Measurements from ENCODE around the gene SPEF2. TPM values are rescaled to one million over a fixed set of nuclear protein-coding genes. Genes with fewer than 3 reads are reported as not detected.

SPEF2 gene
- polyA plus RNA-seq, 1 donor (not counting 4 experiments of a cell fraction or from before 2014, with no cell fraction given): 1.6 TPM

DNA sequence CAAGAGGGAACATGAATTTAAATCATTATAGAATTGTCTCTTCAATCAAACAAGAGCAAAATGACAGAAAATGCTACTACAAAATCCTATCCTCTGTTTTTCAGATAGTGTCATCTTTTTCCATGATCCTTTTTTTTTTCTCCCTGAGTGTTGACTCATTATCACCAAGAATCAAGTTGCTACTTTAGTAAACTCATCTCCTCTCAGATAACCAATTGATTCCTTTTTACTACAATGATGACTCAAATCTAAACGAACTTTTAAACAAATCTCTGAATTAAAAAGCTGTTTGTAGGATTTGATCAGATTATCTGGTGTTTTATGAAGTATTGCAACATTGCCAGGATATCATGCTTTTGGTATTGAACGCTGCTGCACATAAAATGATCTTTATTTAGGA is 215.1 kb downstream of the SPEF2 start:
- TF ChIP-seq, protein P1, sequence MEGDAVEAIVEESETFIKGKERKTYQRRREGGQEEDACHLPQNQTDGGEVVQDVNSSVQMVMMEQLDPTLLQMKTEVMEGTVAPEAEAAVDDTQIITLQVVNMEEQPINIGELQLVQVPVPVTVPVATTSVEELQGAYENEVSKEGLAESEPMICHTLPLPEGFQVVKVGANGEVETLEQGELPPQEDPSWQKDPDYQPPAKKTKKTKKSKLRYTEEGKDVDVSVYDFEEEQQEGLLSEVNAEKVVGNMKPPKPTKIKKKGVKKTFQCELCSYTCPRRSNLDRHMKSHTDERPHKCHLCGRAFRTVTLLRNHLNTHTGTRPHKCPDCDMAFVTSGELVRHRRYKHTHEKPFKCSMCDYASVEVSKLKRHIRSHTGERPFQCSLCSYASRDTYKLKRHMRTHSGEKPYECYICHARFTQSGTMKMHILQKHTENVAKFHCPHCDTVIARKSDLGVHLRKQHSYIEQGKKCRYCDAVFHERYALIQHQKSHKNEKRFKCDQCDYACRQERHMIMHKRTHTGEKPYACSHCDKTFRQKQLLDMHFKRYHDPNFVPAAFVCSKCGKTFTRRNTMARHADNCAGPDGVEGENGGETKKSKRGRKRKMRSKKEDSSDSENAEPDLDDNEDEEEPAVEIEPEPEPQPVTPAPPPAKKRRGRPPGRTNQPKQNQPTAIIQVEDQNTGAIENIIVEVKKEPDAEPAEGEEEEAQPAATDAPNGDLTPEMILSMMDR (optimal IDR thresholded peaks at IDR 0.05 in 1 of 3, IDR thresholded peaks at IDR 0.05 in 1 of 3, conservative IDR thresholded peaks at IDR 0.05 in 1 of 3; ENCODE audit: extremely low read depth in 1 of 3, insufficient read depth in 2 of 3, low read length in 3 of 3): no peak
- TF ChIP-seq EZH2 (IDR thresholded peaks at IDR 0.05; ENCODE audit: low read length): no peak
- dilution Hi-C loops (cut with MboI; ENCODE audit: extremely low pct_ligation_motif_present, low sequenced_read_pairs): no loop called here
- Histone ChIP-seq H3K4me2 (ENCODE audit: control insufficient read depth, extremely low read depth, insufficient read depth, low read depth, low read length) (no peak overlapping the region), H3K27ac (ENCODE audit: control insufficient read depth, insufficient read depth, low read length) (no peak overlapping the region), H3K9ac (ENCODE audit: control insufficient read depth, extremely low read depth, insufficient read depth, low read length) (no peak overlapping the region), H3K9me1 (ENCODE audit: control insufficient read depth, extremely low read depth, insufficient read depth, low read length) (no peaks in the 10 kb centered on the region), H3K9me3 (ENCODE audit: control insufficient read depth, low read depth, low read length) (no peaks in the 10 kb centered on the region), H3K4me1 (ENCODE audit: control insufficient read depth, extremely low read depth, insufficient read depth, low read length) (no peaks in the 10 kb centered on the region), H3K27me3 (ENCODE audit: control insufficient read depth, extremely low read depth, insufficient read depth, low read length) (no peaks in the 10 kb centered on the region), H4K20me1 (ENCODE audit: control insufficient read depth, extremely low read depth, insufficient read depth, low read length) (no peaks in the 10 kb centered on the region), H2AFZ (ENCODE audit: control insufficient read depth, low read length) (no peak overlapping the region), H3K36me3 (ENCODE audit: control insufficient read depth in 2 of 2, extremely low read depth in 1 of 2, insufficient read depth in 2 of 2, low read length in 2 of 2) (no peaks in the 10 kb centered on the region), H3K79me2 (ENCODE audit: control insufficient read depth, insufficient read depth, low read length) (no peaks in the 10 kb centered on the region), H3K4me3 (ENCODE audit: control insufficient read depth in 2 of 3, extremely low read depth in 1 of 3, insufficient read depth in 2 of 3, low read depth in 1 of 3, low read length in 3 of 3) (no peak overlapping the region)
- FAIRE-seq (no peak), DNase-seq (ENCODE audit: low read depth, low spot score) (no peak)

DNA sequence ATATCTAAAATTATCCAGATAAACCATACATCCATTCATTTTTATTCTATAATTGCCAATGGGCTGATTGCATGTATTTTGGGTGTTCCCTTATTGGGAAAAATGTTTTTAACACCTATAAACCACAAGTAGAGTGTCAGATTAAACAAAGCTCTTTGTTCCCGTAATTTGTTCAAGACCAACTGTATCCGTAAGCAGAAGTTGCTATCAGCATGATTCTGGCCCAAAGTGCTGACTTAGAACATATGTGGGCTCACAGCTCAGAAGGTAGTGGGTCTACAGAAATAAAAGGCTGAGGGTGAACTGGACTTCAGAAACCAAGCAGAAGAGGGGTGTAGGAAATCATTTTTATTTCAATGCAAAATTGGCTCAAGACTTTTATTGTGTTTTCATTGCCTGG is 215.6 kb downstream of the SPEF2 start:
- FAIRE-seq: no peak
- no peak for DNase-seq (ENCODE audit: low read depth, low spot score)

More for the DNA sequence above, 215.6 kb downstream of the SPEF2 start:
- no peaks in the 10 kb centered on the region for H3K27me3 ChIP-seq (ENCODE audit: control insufficient read depth, extremely low read depth, insufficient read depth, low read length)
- TF ChIP-seq, protein P1 (optimal IDR thresholded peaks at IDR 0.05 in 1 of 3, IDR thresholded peaks at IDR 0.05 in 1 of 3, conservative IDR thresholded peaks at IDR 0.05 in 1 of 3; ENCODE audit: extremely low read depth in 1 of 3, insufficient read depth in 2 of 3, low read length in 3 of 3): no peak
- TF ChIP-seq EZH2 (IDR thresholded peaks at IDR 0.05; ENCODE audit: low read length): no peak
- H3K4me1 ChIP-seq (ENCODE audit: control insufficient read depth, extremely low read depth, insufficient read depth, low read length): no peaks in the 10 kb centered on the region
- H3K9me3 ChIP-seq (ENCODE audit: control insufficient read depth, low read depth, low read length): no peaks in the 10 kb centered on the region
- H3K4me2 ChIP-seq (ENCODE audit: control insufficient read depth, extremely low read depth, insufficient read depth, low read depth, low read length): no peak overlapping the region
- no peaks in the 10 kb centered on the region for H3K9me1 ChIP-seq (ENCODE audit: control insufficient read depth, extremely low read depth, insufficient read depth, low read length)
- H3K27ac ChIP-seq (ENCODE audit: control insufficient read depth, insufficient read depth, low read length): no peak overlapping the region
- no peaks in the 10 kb centered on the region for H3K36me3 ChIP-seq (ENCODE audit: control insufficient read depth in 2 of 2, extremely low read depth in 1 of 2, insufficient read depth in 2 of 2, low read length in 2 of 2)
- no peaks in the 10 kb centered on the region for H3K79me2 ChIP-seq (ENCODE audit: control insufficient read depth, insufficient read depth, low read length)
- dilution Hi-C loops (cut with MboI; ENCODE audit: extremely low pct_ligation_motif_present, low sequenced_read_pairs): no loop called here
- no peaks in the 10 kb centered on the region for H4K20me1 ChIP-seq (ENCODE audit: control insufficient read depth, extremely low read depth, insufficient read depth, low read length)
- H2AFZ ChIP-seq (ENCODE audit: control insufficient read depth, low read length): no peak overlapping the region
- H3K9ac ChIP-seq (ENCODE audit: control insufficient read depth, extremely low read depth, insufficient read depth, low read length): no peak overlapping the region
- H3K4me3 ChIP-seq (ENCODE audit: control insufficient read depth in 2 of 3, extremely low read depth in 1 of 3, insufficient read depth in 2 of 3, low read depth in 1 of 3, low read length in 3 of 3): no peak overlapping the region
